H1 (cell line): ENCODE measurements around the gene SPIB. TPM values are rescaled to one million over a fixed set of nuclear protein-coding genes. Genes with fewer than 3 reads are reported as not detected.

Source experiments
- CTCF ChIA-PET: fragments of 300-600 bp; sonication (Branson Sonifier 250); formaldehyde crosslinking; loops from one replicate; lab custom pipeline; 2021; ENCODE audit not compliant: partially characterized antibody; lab: Charles Lee
- POLR2A ChIA-PET: fragments of 300-600 bp; sonication (Branson Sonifier 250); formaldehyde crosslinking; loops from one replicate; lab custom pipeline; 2021; ENCODE audit warnings: inconsistent platforms; ENCODE audit not compliant: partially characterized antibody; lab: Charles Lee
- DNase-seq, 2 experiments: peaks; one replicate each; pipeline versions ENCODE4 v3.0.0 to v3.0.0-alpha.2; 2010 to 2022; ENCODE audit warnings: low spot score in 2 of 2, low read depth in 1 of 2, mixed read lengths in 1 of 2
- FAIRE-seq: peaks from 2 replicates; lab custom pipeline; 2011; peaks lifted over from hg19 to GRCh38; lab: Jason Lieb, UNC
- H2AFZ ChIP-seq: 2 replicates; pipeline ENCODE4 v1.8.1; 2012; ENCODE audit warnings: low read length, inconsistent platforms
- H2AK5ac ChIP-seq: 2 replicates; pipeline ENCODE4 v1.6.1; 2013; ENCODE audit warnings: low read depth, low read length
- H2BK120ac ChIP-seq: replicated peaks from 2 replicates; pipeline ENCODE3; 2013; ENCODE audit warnings: low read depth, low read length, inconsistent platforms
- H2BK12ac ChIP-seq: 2 replicates; pipeline ENCODE4 v1.6.1; 2013; ENCODE audit warnings: low read depth, low read length
- H2BK15ac ChIP-seq: 2 replicates; pipeline ENCODE4 v1.6.1; 2013; ENCODE audit warnings: low read length
- H2BK20ac ChIP-seq: 2 replicates; pipeline ENCODE4 v1.6.1; 2013; ENCODE audit warnings: low read length
- H2BK5ac ChIP-seq: 2 replicates; pipeline ENCODE4 v1.6.1; 2013; ENCODE audit warnings: low read depth, low read length
- H3K14ac ChIP-seq: 2 replicates; pipeline ENCODE4 v1.6.1; 2013; ENCODE audit warnings: inconsistent platforms; ENCODE audit not compliant: insufficient read length
- H3K18ac ChIP-seq: 2 replicates; pipeline ENCODE4 v1.6.1; 2013; ENCODE audit warnings: low read length; ENCODE audit errors: extremely low read depth
- H3K23ac ChIP-seq: 2 replicates; pipeline ENCODE4 v1.6.1; 2013; ENCODE audit warnings: inconsistent platforms; ENCODE audit not compliant: insufficient read length
- H3K23me2 ChIP-seq: 2 replicates; pipeline ENCODE4 v1.6.1; 2013; ENCODE audit warnings: low read depth, low read length
- H3K27ac ChIP-seq: 2 replicates; pipeline ENCODE4 v1.6.1; 2011; ENCODE audit warnings: low read depth, low read length, inconsistent platforms
- H3K27me3 ChIP-seq, 4 experiments: replicated peaks in 1 of 4; 1 replicate in 1 of 4; 2 replicates in 3 of 4; pipeline versions ENCODE4 v1.6.1 to v1.8.1; 2011 to 2013; ENCODE audit warnings: low read length in 3 of 4, mild to moderate bottlenecking in 3 of 4, inconsistent platforms in 2 of 4, mixed read lengths in 2 of 4, moderate library complexity in 1 of 4; ENCODE audit not compliant: control insufficient read depth in 3 of 4, insufficient read depth in 3 of 4; ENCODE audit errors: extremely low read depth in 1 of 4
- H3K36me3 ChIP-seq, 4 experiments: 2 replicates each; pipeline versions ENCODE4 v1.6.1 to v1.8.1; 2011 to 2013; ENCODE audit warnings: mild to moderate bottlenecking in 4 of 4, low read length in 3 of 4, moderate library complexity in 2 of 4, control low read depth in 1 of 4, inconsistent platforms in 1 of 4; ENCODE audit not compliant: insufficient read depth in 4 of 4, control insufficient read depth in 2 of 4
- H3K4ac ChIP-seq: replicated peaks from 2 replicates; pipeline ENCODE3; 2013; ENCODE audit warnings: low read length, low read depth, mixed read lengths, inconsistent platforms; ENCODE audit not compliant: insufficient read length
- H3K4me1 ChIP-seq, 4 experiments: replicated peaks in 1 of 4; 1 replicate in 1 of 4; 2 replicates in 3 of 4; pipeline versions ENCODE4 v1.6.1 to v1.8.1; 2011 to 2013; ENCODE audit warnings: low read length in 3 of 4, inconsistent platforms in 2 of 4, mixed read lengths in 1 of 4; ENCODE audit not compliant: insufficient read depth in 4 of 4, control insufficient read depth in 3 of 4
- H3K4me2 ChIP-seq, 2 experiments: 2 replicates each; pipeline versions ENCODE4 v1.6.1 to v1.8.1; 2011 to 2013; ENCODE audit warnings: low read depth in 2 of 2, low read length in 2 of 2, control low read depth in 1 of 2, inconsistent platforms in 1 of 2, mild to moderate bottlenecking in 1 of 2; ENCODE audit not compliant: insufficient read depth in 1 of 2
- H3K4me3 ChIP-seq, 4 experiments: fragments of 200-600, 300-600 bp in 1 of 4; sonication (generic), shearing (Covaris generic), sonication (Bioruptor Twin) in 1 of 4; 2 replicates each; pipeline versions ENCODE4 v1.5.1 to v1.8.1; 2011 to 2016; ENCODE audit warnings: low read length in 4 of 4, low read depth in 3 of 4, control low read depth in 2 of 4, inconsistent platforms in 2 of 4, mild to moderate bottlenecking in 2 of 4, mixed read lengths in 1 of 4, moderate library complexity in 1 of 4; ENCODE audit not compliant: insufficient read depth in 2 of 4; ENCODE audit errors: extremely low read depth in 1 of 4
- H3K56ac ChIP-seq: replicated peaks from 2 replicates; pipeline ENCODE3; 2013; ENCODE audit warnings: low read depth, mild to moderate bottlenecking, mixed read lengths, low read length, inconsistent platforms; ENCODE audit not compliant: insufficient read length
- H3K79me1 ChIP-seq: 2 replicates; pipeline ENCODE4 v1.6.1; 2013; ENCODE audit warnings: low read depth, low read length, control low read depth
- H3K79me2 ChIP-seq, 2 experiments: 2 replicates each; pipeline versions ENCODE4 v1.6.1 to v1.8.1; 2012 to 2013; ENCODE audit warnings: low read length in 2 of 2, mild to moderate bottlenecking in 2 of 2, inconsistent platforms in 1 of 2; ENCODE audit not compliant: insufficient read depth in 2 of 2, control insufficient read depth in 1 of 2
- H3K9ac ChIP-seq, 4 experiments: replicated peaks in 1 of 4; 1 replicate in 1 of 4; 2 replicates in 3 of 4; pipeline versions ENCODE4 v1.6.1 to v1.8.1; 2011 to 2013; ENCODE audit warnings: low read depth in 3 of 4, low read length in 3 of 4, control low read depth in 2 of 4, mild to moderate bottlenecking in 2 of 4, moderate library complexity in 2 of 4, inconsistent platforms in 1 of 4; ENCODE audit errors: extremely low read depth in 1 of 4
- H3K9me3 ChIP-seq, 2 experiments: 2 replicates each; pipeline versions ENCODE4 v1.6.1 to v1.8.1; 2012 to 2013; ENCODE audit warnings: mild to moderate bottlenecking in 2 of 2, moderate library complexity in 2 of 2, control low read depth in 1 of 2, inconsistent platforms in 1 of 2, low read depth in 1 of 2, low read length in 1 of 2, mixed read lengths in 1 of 2; ENCODE audit not compliant: insufficient read depth in 2 of 2
- H4K20me1 ChIP-seq, 2 experiments: replicated peaks in 1 of 2; 2 replicates each; pipeline versions ENCODE3 to v1.8.1; 2011 to 2013; ENCODE audit warnings: inconsistent platforms in 2 of 2, low read length in 2 of 2, mild to moderate bottlenecking in 1 of 2; ENCODE audit not compliant: insufficient read depth in 2 of 2, control insufficient read depth in 1 of 2
- H4K5ac ChIP-seq: 2 replicates; pipeline ENCODE4 v1.6.1; 2013; ENCODE audit warnings: low read length, low read depth, mixed read lengths, inconsistent platforms; ENCODE audit not compliant: insufficient read length
- H4K8ac ChIP-seq: 2 replicates; pipeline ENCODE4 v1.8.0; 2013; ENCODE audit warnings: mild to moderate bottlenecking, moderate library complexity, low read length, inconsistent platforms; ENCODE audit not compliant: insufficient read depth; ENCODE audit errors: extremely low read depth
- H4K91ac ChIP-seq: replicated peaks from 2 replicates; pipeline ENCODE3; 2013; ENCODE audit warnings: low read length, mixed read lengths, inconsistent platforms; ENCODE audit not compliant: insufficient read length
- BACH1 ChIP-seq: IDR thresholded peaks from 2 replicates; pipeline ENCODE4 v1.6.1; 2012; ENCODE audit warnings: low read length, improper control_type of control experiment
- NRF1 ChIP-seq: IDR thresholded peaks from 2 replicates; pipeline ENCODE4 v1.6.1; 2011; ENCODE audit warnings: mild to moderate bottlenecking, low read depth, low read length, improper control_type of control experiment
- PHF8 ChIP-seq: fragments of 200-600 bp; sonication (generic); conservative IDR thresholded peaks from 2 replicates; pipeline ENCODE4 v1.7.1; 2012; ENCODE audit warnings: low read depth, mild to moderate bottlenecking, inconsistent platforms, low read length, moderate library complexity
- POLR2A ChIP-seq, 2 experiments: IDR thresholded peaks; 1 replicate in 1 of 2; 2 replicates in 1 of 2; pipeline ENCODE4 v1.6.1; 2011; ENCODE audit warnings: low read depth in 2 of 2, low read length in 2 of 2, mild to moderate bottlenecking in 2 of 2; ENCODE audit errors: control extremely low read depth in 1 of 2
- RAD21 ChIP-seq, 2 experiments: IDR thresholded peaks in 1 of 2; conservative IDR thresholded peaks in 1 of 2; 2 replicates each; pipeline ENCODE4 v1.6.1; 2011; ENCODE audit warnings: low read depth in 2 of 2, low read length in 2 of 2, improper control_type of control experiment in 1 of 2, inconsistent platforms in 1 of 2, mild to moderate bottlenecking in 1 of 2, moderate library complexity in 1 of 2
- RNF2 ChIP-seq: fragments of 200-900, 300-1000 bp; sonication (generic); IDR thresholded peaks from 2 replicates; pipeline ENCODE4 v1.7.1; 2016; ENCODE audit warnings: borderline replicate concordance, low read depth, mild to moderate bottlenecking, antibody characterized with exemption, low read length; ENCODE audit not compliant: poor library complexity, severe bottlenecking; ENCODE audit errors: missing control alignments
- TCF12 ChIP-seq: IDR thresholded peaks from 2 replicates; pipeline ENCODE4 v1.6.1; 2011; ENCODE audit warnings: low read depth, mild to moderate bottlenecking, low read length
- TEAD4 ChIP-seq: IDR thresholded peaks from 2 replicates; pipeline ENCODE4 v1.6.1; 2012; ENCODE audit warnings: low read depth, low read length, inconsistent platforms, mixed read lengths
- USF2 ChIP-seq: IDR thresholded peaks from 2 replicates; pipeline ENCODE4 v1.6.1; 2011; ENCODE audit warnings: low read length, improper control_type of control experiment
- YY1 ChIP-seq: IDR thresholded peaks from 2 replicates; pipeline ENCODE4 v1.6.1; 2011; ENCODE audit warnings: low read depth, mild to moderate bottlenecking, low read length
- WGBS, 2 experiments: shearing (Covaris generic) in 1 of 2; methylation state at CpG; one replicate each; pipeline versions ENCODE4 v1.1.6 to v1.1.7; 2013 to 2015; ENCODE audit warnings: low lambda C conversion rate in 2 of 2, mixed read lengths in 2 of 2, inconsistent platforms in 1 of 2, low coverage in 1 of 2, missing lambda C conversion rate in 1 of 2; ENCODE audit not compliant: insufficient replicate concordance in 2 of 2, insufficient coverage in 1 of 2, insufficient read length in 1 of 2; ENCODE audit errors: extremely low coverage in 1 of 2, missing lambda C conversion rate in 1 of 2; 5-methylcytosine and 5-hydroxymethylcytosine counted together
- polyA plus RNA-seq, 7 experiments: library from polyadenylated mRNA; depleted of rRNA in 3 of 7; stranded (reverse) in 5 of 7; unstranded in 2 of 7; fragments of >200 nt in 5 of 7; fragments of 200-250 nt in 2 of 7; gene quantifications; 1 replicate in 5 of 7; 2 replicates in 1 of 7; 4 replicates in 1 of 7; pipeline versions ENCODE4 v1.2.1 to v1.2.3, GENCODE V29; 2011 to 2013; ENCODE audit warnings: missing spikeins in 2 of 7, mixed read lengths in 2 of 7
- total RNA-seq: library from RNA; stranded (reverse); fragmentation: NEBNext Ultra II Directional; extraction: Animal tissue kit (Norgen Biotek cat#: 25700); gene quantifications from 2 replicates; pipeline ENCODE4 v1.2.1, GENCODE V29; 2021

Gene SPIB
- total and polyA plus RNA-seq, 2 of the 8 experiments (the other 6 are each of a cell fraction or from before 2014, with no cell fraction given) = 11.1 to 17.4 TPM

GRCh38 chr19:50414864-50415660 lies 3.7 kb upstream of the SPIB start:
- Histone ChIP-seq H4K20me1 (peaks cover 0 to 8% of the 10 kb centered on the region in 2 experiments), H3K27ac (no peak overlapping the region; the same call in 1 of the 2 replicates), H4K91ac (peak overlapping the region; percentile 84), H3K36me3 (peaks cover under 1 to 9% (median 3%) of the 10 kb centered on the region in 4 experiments; a peak in 4 of 8 replicates), H3K18ac (no peak overlapping the region; the same call in 1 of the 2 replicates), H3K56ac (peak overlapping the region; percentile 2), H4K5ac (no peak overlapping the region), H2AFZ (no peak overlapping the region), H3K9me3 (no peaks in the 10 kb centered on the region), H3K79me2 (no peaks in the 10 kb centered on the region), H2BK5ac (no peak overlapping the region), H3K14ac (no peak overlapping the region), H2BK15ac (no peak overlapping the region), H3K9ac (no peak overlapping the region), H3K4me3 (no peak overlapping the region), H3K27me3 (peaks cover 0 to 2% (median 0%) of the 10 kb centered on the region in 4 experiments; a peak in 1 of 7 replicates), H3K4me1 (peaks cover 0 to 20% (median 12%) of the 10 kb centered on the region in 4 experiments; a peak in 6 of 7 replicates), H3K4me2 (no peak overlapping the region), H2AK5ac (peak overlapping the region; percentile 43; the same call in 1 of the 2 replicates), H2BK120ac (no peak overlapping the region), H2BK12ac (no peak overlapping the region), H4K8ac (peak overlapping the region; percentile 41; the same call in 1 of the 2 replicates), H3K23me2 (peaks cover 12% of the 10 kb centered on the region; the same call in 1 of the 2 replicates), H3K23ac (no peak overlapping the region), H3K4ac (no peak overlapping the region), H3K79me1 (no peaks in the 10 kb centered on the region), H2BK20ac (no peak overlapping the region)
- FAIRE-seq (no peak), DNase-seq (peak; percentile 79 to 98)
- ChIA-PET CTCF (interaction anchor here (0.6 to 3.2 kb wide), 13 partner anchors 9 to 1644 kb away, joined by 3 to 22 read pairs (median 6); no protein-coding TSS in a partner anchor), POLR2A (interaction anchor here (0.5 to 2.4 kb wide), 10 partner anchors 10 to 99 kb away, joined by 3 to 15 read pairs (median 4); partner anchors contain the start of gene POLD1)
- WGBS, 2 experiments = 84% methylated on average over 14 of the region's 37 CpGs; no CpG with 5 or more reads in 1 of the 2 experiments
- no peak for TF ChIP-seq BACH1
- TF ChIP-seq TCF12 = no peak
- no peak for TF ChIP-seq USF2
- no peak for TF ChIP-seq PHF8
- TF ChIP-seq YY1 = peak; percentile 49; the same call in 1 of the 2 replicates
- TF ChIP-seq RAD21 (IDR thresholded peaks at IDR 0.05 in 1 of 2, conservative IDR thresholded peaks at IDR 0.05 in 1 of 2; ENCODE audit: low read depth in 2 of 2, low read length in 2 of 2) = peak; percentile 65 to 76
- no peak for TF ChIP-seq POLR2A (IDR thresholded peaks at IDR 0.05; ENCODE audit: control extremely low read depth in 1 of 2, low read depth in 2 of 2, low read length in 2 of 2)
- no peak for TF ChIP-seq RNF2
- 0 out of 2 replicates have a peak, but pooled peaks have one; percentile 17 for TF ChIP-seq NRF1
- no peak for TF ChIP-seq TEAD4
